ENCODE data around the gene COMMD1.

Gene COMMD1

GRCh38 chr2:62141142-62141740 is 235.8 kb downstream of the COMMD1 start:
- TF ChIP-seq ZFP3 (CRISPR knock-in tag; IDR thresholded peaks at IDR 0.05), result no peak
- no peak for TF ChIP-seq ARNTL (CRISPR knock-in tag; IDR thresholded peaks at IDR 0.05; ENCODE audit: borderline replicate concordance, low read depth)
- TF ChIP-seq PATZ1 (CRISPR knock-in tag; IDR thresholded peaks at IDR 0.05; ENCODE audit: borderline replicate concordance), result no peak
- no peak for TF ChIP-seq SNAI2 (CRISPR knock-in tag; IDR thresholded peaks at IDR 0.05)
- TF ChIP-seq BACH2 (CRISPR knock-in tag; IDR thresholded peaks at IDR 0.05; ENCODE audit: borderline replicate concordance), result no peak
- TF ChIP-seq TCF4 (CRISPR knock-in tag; IDR thresholded peaks at IDR 0.05; ENCODE audit: borderline replicate concordance), result no peak
- no peak for ATAC-seq

DNA sequence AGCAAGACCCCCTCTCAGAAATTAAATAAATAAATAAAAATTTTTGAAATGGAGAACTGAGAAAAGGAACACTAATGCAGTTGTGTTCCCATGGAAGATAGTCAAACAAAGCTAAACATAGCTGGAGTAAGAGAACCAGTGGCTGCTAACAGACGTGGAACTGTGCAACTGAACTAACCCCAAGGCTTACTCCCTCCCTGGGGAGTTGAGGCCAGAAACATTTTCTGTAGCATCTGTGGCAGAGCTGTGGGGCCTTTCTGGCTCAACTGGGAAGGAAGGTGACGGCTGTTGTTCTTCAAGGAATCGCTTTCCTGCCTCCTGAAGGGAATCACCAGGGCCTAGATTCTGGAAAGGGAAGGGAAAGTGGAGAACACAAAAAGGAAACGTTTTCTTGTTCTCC is 236.6 kb downstream of the COMMD1 start:
- no peak for TF ChIP-seq ZNF70 (CRISPR knock-in tag; IDR thresholded peaks at IDR 0.05)
- no peak for TF ChIP-seq ZFP30 (CRISPR knock-in tag; IDR thresholded peaks at IDR 0.05)
- TF ChIP-seq RARB (CRISPR knock-in tag; IDR thresholded peaks at IDR 0.05), result no peak
- TF ChIP-seq ZC3H10 (CRISPR knock-in tag; IDR thresholded peaks at IDR 0.05), result no peak
- no peak for TF ChIP-seq ZNF565 (CRISPR knock-in tag; conservative IDR thresholded peaks at IDR 0.05; ENCODE audit: low read depth)
- ATAC-seq, result no peak

DNA sequence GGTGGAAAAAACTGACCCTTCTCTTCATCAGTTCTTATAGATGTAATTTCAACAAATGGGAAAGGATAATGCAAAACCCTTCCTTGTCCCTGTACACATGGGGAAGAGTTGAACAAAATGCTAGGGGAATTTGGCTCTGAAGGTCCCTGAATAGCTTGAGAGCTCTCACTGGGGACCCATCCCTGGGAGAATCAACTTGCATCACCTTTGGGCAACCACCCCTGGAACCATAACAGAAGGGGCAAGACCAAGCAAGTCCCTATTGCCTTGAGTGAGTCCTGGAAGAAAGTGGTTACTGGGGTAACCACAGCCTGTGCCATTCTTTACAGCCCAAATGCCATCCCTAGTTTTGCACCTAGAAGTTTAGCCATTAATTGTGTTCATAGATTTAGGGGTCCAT is 238.2 kb downstream of the COMMD1 start:
- ATAC-seq, result no peak
- TF ChIP-seq ZNF70 (CRISPR knock-in tag; IDR thresholded peaks at IDR 0.05) (no peak), ZFP3 (CRISPR knock-in tag; IDR thresholded peaks at IDR 0.05) (no peak), BACH2 (CRISPR knock-in tag; IDR thresholded peaks at IDR 0.05; ENCODE audit: borderline replicate concordance) (no peak), PATZ1 (CRISPR knock-in tag; IDR thresholded peaks at IDR 0.05; ENCODE audit: borderline replicate concordance) (no peak), PPARA (CRISPR knock-in tag; IDR thresholded peaks at IDR 0.05; ENCODE audit: borderline replicate concordance) (no peak), ZC3H10 (CRISPR knock-in tag; IDR thresholded peaks at IDR 0.05) (no peak), ARNTL (CRISPR knock-in tag; IDR thresholded peaks at IDR 0.05; ENCODE audit: borderline replicate concordance, low read depth) (no peak), ZNF8 (CRISPR knock-in tag; IDR thresholded peaks at IDR 0.05) (no peak), ESRRG (CRISPR knock-in tag; IDR thresholded peaks at IDR 0.05) (no peak), CSRNP3 (CRISPR knock-in tag; IDR thresholded peaks at IDR 0.05) (no peak), CREB5 (CRISPR knock-in tag; IDR thresholded peaks at IDR 0.05; ENCODE audit: low read depth) (no peak), ZFP30 (CRISPR knock-in tag; IDR thresholded peaks at IDR 0.05) (no peak), TOX (CRISPR knock-in tag; IDR thresholded peaks at IDR 0.05; ENCODE audit: borderline replicate concordance) (no peak), ISL1 (CRISPR knock-in tag; IDR thresholded peaks at IDR 0.05) (no peak), TCF4 (CRISPR knock-in tag; IDR thresholded peaks at IDR 0.05; ENCODE audit: borderline replicate concordance) (no peak), OSR1 (CRISPR knock-in tag; IDR thresholded peaks at IDR 0.05) (no peak), CSDC2 (CRISPR knock-in tag; IDR thresholded peaks at IDR 0.05) (no peak), GLIS3 (CRISPR knock-in tag; IDR thresholded peaks at IDR 0.05) (no peak)
- TF ChIP-seq, protein P1, sequence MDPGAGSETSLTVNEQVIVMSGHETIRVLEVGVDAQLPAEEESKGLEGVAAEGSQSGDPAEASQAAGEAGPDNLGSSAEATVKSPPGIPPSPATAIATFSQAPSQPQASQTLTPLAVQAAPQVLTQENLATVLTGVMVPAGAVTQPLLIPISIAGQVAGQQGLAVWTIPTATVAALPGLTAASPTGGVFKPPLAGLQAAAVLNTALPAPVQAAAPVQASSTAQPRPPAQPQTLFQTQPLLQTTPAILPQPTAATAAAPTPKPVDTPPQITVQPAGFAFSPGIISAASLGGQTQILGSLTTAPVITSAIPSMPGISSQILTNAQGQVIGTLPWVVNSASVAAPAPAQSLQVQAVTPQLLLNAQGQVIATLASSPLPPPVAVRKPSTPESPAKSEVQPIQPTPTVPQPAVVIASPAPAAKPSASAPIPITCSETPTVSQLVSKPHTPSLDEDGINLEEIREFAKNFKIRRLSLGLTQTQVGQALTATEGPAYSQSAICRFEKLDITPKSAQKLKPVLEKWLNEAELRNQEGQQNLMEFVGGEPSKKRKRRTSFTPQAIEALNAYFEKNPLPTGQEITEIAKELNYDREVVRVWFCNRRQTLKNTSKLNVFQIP (CRISPR knock-in tag; IDR thresholded peaks at IDR 0.05; ENCODE audit: borderline replicate concordance, low read depth), result no peak

All from SK-N-SH treated with all-trans-retinoic acid at 6 μM for 48 hours (cell line).